H1 (cell line): Measurements from ENCODE around the gene GAS7. TPM values are rescaled to one million over a fixed set of nuclear protein-coding genes. Genes with fewer than 3 reads are reported as not detected.

ENCODE experiments used
- CTCF ChIA-PET: fragments of 300-600 bp; sonication (Branson Sonifier 250); formaldehyde crosslinking; loops from one replicate; lab custom pipeline; 2021; ENCODE audit not compliant: partially characterized antibody; lab: Charles Lee
- POLR2A ChIA-PET: fragments of 300-600 bp; sonication (Branson Sonifier 250); formaldehyde crosslinking; loops from one replicate; lab custom pipeline; 2021; ENCODE audit warnings: inconsistent platforms; ENCODE audit not compliant: partially characterized antibody; lab: Charles Lee
- DNase-seq, 2 experiments: peaks; one replicate each; pipeline versions ENCODE4 v3.0.0 to v3.0.0-alpha.2; 2010 to 2022; ENCODE audit warnings: low spot score in 2 of 2, low read depth in 1 of 2, mixed read lengths in 1 of 2
- FAIRE-seq: peaks from 2 replicates; lab custom pipeline; 2011; peaks lifted over from hg19 to GRCh38; lab: Jason Lieb, UNC
- H2AFZ ChIP-seq: 2 replicates; pipeline ENCODE4 v1.8.1; 2012; ENCODE audit warnings: low read length, inconsistent platforms
- H2AK5ac ChIP-seq: 2 replicates; pipeline ENCODE4 v1.6.1; 2013; ENCODE audit warnings: low read depth, low read length
- H2BK120ac ChIP-seq: replicated peaks from 2 replicates; pipeline ENCODE3; 2013; ENCODE audit warnings: low read depth, low read length, inconsistent platforms
- H2BK12ac ChIP-seq: 2 replicates; pipeline ENCODE4 v1.6.1; 2013; ENCODE audit warnings: low read depth, low read length
- H2BK15ac ChIP-seq: 2 replicates; pipeline ENCODE4 v1.6.1; 2013; ENCODE audit warnings: low read length
- H2BK20ac ChIP-seq: 2 replicates; pipeline ENCODE4 v1.6.1; 2013; ENCODE audit warnings: low read length
- H2BK5ac ChIP-seq: 2 replicates; pipeline ENCODE4 v1.6.1; 2013; ENCODE audit warnings: low read depth, low read length
- H3K14ac ChIP-seq: 2 replicates; pipeline ENCODE4 v1.6.1; 2013; ENCODE audit warnings: inconsistent platforms; ENCODE audit not compliant: insufficient read length
- H3K18ac ChIP-seq: 2 replicates; pipeline ENCODE4 v1.6.1; 2013; ENCODE audit warnings: low read length; ENCODE audit errors: extremely low read depth
- H3K23ac ChIP-seq: 2 replicates; pipeline ENCODE4 v1.6.1; 2013; ENCODE audit warnings: inconsistent platforms; ENCODE audit not compliant: insufficient read length
- H3K23me2 ChIP-seq: 2 replicates; pipeline ENCODE4 v1.6.1; 2013; ENCODE audit warnings: low read depth, low read length
- H3K27ac ChIP-seq: 2 replicates; pipeline ENCODE4 v1.6.1; 2011; ENCODE audit warnings: low read depth, low read length, inconsistent platforms
- H3K27me3 ChIP-seq, 4 experiments: replicated peaks in 1 of 4; 1 replicate in 1 of 4; 2 replicates in 3 of 4; pipeline versions ENCODE4 v1.6.1 to v1.8.1; 2011 to 2013; ENCODE audit warnings: low read length in 3 of 4, mild to moderate bottlenecking in 3 of 4, inconsistent platforms in 2 of 4, mixed read lengths in 2 of 4, moderate library complexity in 1 of 4; ENCODE audit not compliant: control insufficient read depth in 3 of 4, insufficient read depth in 3 of 4; ENCODE audit errors: extremely low read depth in 1 of 4
- H3K36me3 ChIP-seq, 4 experiments: 2 replicates each; pipeline versions ENCODE4 v1.6.1 to v1.8.1; 2011 to 2013; ENCODE audit warnings: mild to moderate bottlenecking in 4 of 4, low read length in 3 of 4, moderate library complexity in 2 of 4, control low read depth in 1 of 4, inconsistent platforms in 1 of 4; ENCODE audit not compliant: insufficient read depth in 4 of 4, control insufficient read depth in 2 of 4
- H3K4ac ChIP-seq: replicated peaks from 2 replicates; pipeline ENCODE3; 2013; ENCODE audit warnings: low read length, low read depth, mixed read lengths, inconsistent platforms; ENCODE audit not compliant: insufficient read length
- H3K4me1 ChIP-seq, 4 experiments: replicated peaks in 1 of 4; 1 replicate in 1 of 4; 2 replicates in 3 of 4; pipeline versions ENCODE4 v1.6.1 to v1.8.1; 2011 to 2013; ENCODE audit warnings: low read length in 3 of 4, inconsistent platforms in 2 of 4, mixed read lengths in 1 of 4; ENCODE audit not compliant: insufficient read depth in 4 of 4, control insufficient read depth in 3 of 4
- H3K4me2 ChIP-seq, 2 experiments: 2 replicates each; pipeline versions ENCODE4 v1.6.1 to v1.8.1; 2011 to 2013; ENCODE audit warnings: low read depth in 2 of 2, low read length in 2 of 2, control low read depth in 1 of 2, inconsistent platforms in 1 of 2, mild to moderate bottlenecking in 1 of 2; ENCODE audit not compliant: insufficient read depth in 1 of 2
- H3K4me3 ChIP-seq, 4 experiments: fragments of 200-600, 300-600 bp in 1 of 4; sonication (generic), shearing (Covaris generic), sonication (Bioruptor Twin) in 1 of 4; 2 replicates each; pipeline versions ENCODE4 v1.5.1 to v1.8.1; 2011 to 2016; ENCODE audit warnings: low read length in 4 of 4, low read depth in 3 of 4, control low read depth in 2 of 4, inconsistent platforms in 2 of 4, mild to moderate bottlenecking in 2 of 4, mixed read lengths in 1 of 4, moderate library complexity in 1 of 4; ENCODE audit not compliant: insufficient read depth in 2 of 4; ENCODE audit errors: extremely low read depth in 1 of 4
- H3K56ac ChIP-seq: replicated peaks from 2 replicates; pipeline ENCODE3; 2013; ENCODE audit warnings: low read depth, mild to moderate bottlenecking, mixed read lengths, low read length, inconsistent platforms; ENCODE audit not compliant: insufficient read length
- H3K79me1 ChIP-seq: 2 replicates; pipeline ENCODE4 v1.6.1; 2013; ENCODE audit warnings: low read depth, low read length, control low read depth
- H3K79me2 ChIP-seq, 2 experiments: 2 replicates each; pipeline versions ENCODE4 v1.6.1 to v1.8.1; 2012 to 2013; ENCODE audit warnings: low read length in 2 of 2, mild to moderate bottlenecking in 2 of 2, inconsistent platforms in 1 of 2; ENCODE audit not compliant: insufficient read depth in 2 of 2, control insufficient read depth in 1 of 2
- H3K9ac ChIP-seq, 4 experiments: replicated peaks in 1 of 4; 1 replicate in 1 of 4; 2 replicates in 3 of 4; pipeline versions ENCODE4 v1.6.1 to v1.8.1; 2011 to 2013; ENCODE audit warnings: low read depth in 3 of 4, low read length in 3 of 4, control low read depth in 2 of 4, mild to moderate bottlenecking in 2 of 4, moderate library complexity in 2 of 4, inconsistent platforms in 1 of 4; ENCODE audit errors: extremely low read depth in 1 of 4
- H3K9me3 ChIP-seq, 2 experiments: 2 replicates each; pipeline versions ENCODE4 v1.6.1 to v1.8.1; 2012 to 2013; ENCODE audit warnings: mild to moderate bottlenecking in 2 of 2, moderate library complexity in 2 of 2, control low read depth in 1 of 2, inconsistent platforms in 1 of 2, low read depth in 1 of 2, low read length in 1 of 2, mixed read lengths in 1 of 2; ENCODE audit not compliant: insufficient read depth in 2 of 2
- H4K20me1 ChIP-seq, 2 experiments: replicated peaks in 1 of 2; 2 replicates each; pipeline versions ENCODE3 to v1.8.1; 2011 to 2013; ENCODE audit warnings: inconsistent platforms in 2 of 2, low read length in 2 of 2, mild to moderate bottlenecking in 1 of 2; ENCODE audit not compliant: insufficient read depth in 2 of 2, control insufficient read depth in 1 of 2
- H4K5ac ChIP-seq: 2 replicates; pipeline ENCODE4 v1.6.1; 2013; ENCODE audit warnings: low read length, low read depth, mixed read lengths, inconsistent platforms; ENCODE audit not compliant: insufficient read length
- H4K8ac ChIP-seq: 2 replicates; pipeline ENCODE4 v1.8.0; 2013; ENCODE audit warnings: mild to moderate bottlenecking, moderate library complexity, low read length, inconsistent platforms; ENCODE audit not compliant: insufficient read depth; ENCODE audit errors: extremely low read depth
- H4K91ac ChIP-seq: replicated peaks from 2 replicates; pipeline ENCODE3; 2013; ENCODE audit warnings: low read length, mixed read lengths, inconsistent platforms; ENCODE audit not compliant: insufficient read length
- KDM5A ChIP-seq: fragments of 200-600 bp; IDR thresholded peaks from 2 replicates; pipeline ENCODE4 v1.7.1; 2012; ENCODE audit warnings: mild to moderate bottlenecking, low read length, inconsistent platforms, mixed read lengths
- WGBS, 2 experiments: shearing (Covaris generic) in 1 of 2; methylation state at CpG; one replicate each; pipeline versions ENCODE4 v1.1.6 to v1.1.7; 2013 to 2015; ENCODE audit warnings: low lambda C conversion rate in 2 of 2, mixed read lengths in 2 of 2, inconsistent platforms in 1 of 2, low coverage in 1 of 2, missing lambda C conversion rate in 1 of 2; ENCODE audit not compliant: insufficient replicate concordance in 2 of 2, insufficient coverage in 1 of 2, insufficient read length in 1 of 2; ENCODE audit errors: extremely low coverage in 1 of 2, missing lambda C conversion rate in 1 of 2; 5-methylcytosine and 5-hydroxymethylcytosine counted together
- polyA plus RNA-seq, 7 experiments: library from polyadenylated mRNA; depleted of rRNA in 3 of 7; stranded (reverse) in 5 of 7; unstranded in 2 of 7; fragments of >200 nt in 5 of 7; fragments of 200-250 nt in 2 of 7; gene quantifications; 1 replicate in 5 of 7; 2 replicates in 1 of 7; 4 replicates in 1 of 7; pipeline versions ENCODE4 v1.2.1 to v1.2.3, GENCODE V29; 2011 to 2013; ENCODE audit warnings: missing spikeins in 2 of 7, mixed read lengths in 2 of 7
- total RNA-seq: library from RNA; stranded (reverse); fragmentation: NEBNext Ultra II Directional; extraction: Animal tissue kit (Norgen Biotek cat#: 25700); gene quantifications from 2 replicates; pipeline ENCODE4 v1.2.1, GENCODE V29; 2021

Gene GAS7
- total and polyA plus RNA-seq, 2 of the 8 experiments (the other 6 are each of a cell fraction or from before 2014, with no cell fraction given), result 5.0 to 14.5 TPM

DNA sequence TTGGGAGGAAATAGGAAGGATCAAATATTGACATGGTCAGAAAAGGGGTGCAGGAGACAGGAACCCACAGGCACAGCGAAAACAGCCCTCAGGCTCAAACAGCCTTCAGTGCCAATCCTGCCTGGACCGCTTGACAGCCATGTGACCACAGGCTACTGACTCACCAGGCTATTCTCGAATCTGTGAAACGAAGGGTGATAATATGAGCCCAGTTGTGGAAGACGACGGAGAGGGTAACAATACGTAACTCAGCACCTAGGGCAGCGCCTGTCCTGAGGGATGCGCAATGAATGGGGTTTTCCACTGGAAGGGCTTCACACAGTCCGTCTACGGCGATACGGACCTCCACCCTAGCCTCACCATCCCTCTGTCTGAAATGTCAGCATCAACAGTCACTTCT lies 176.0 kb downstream of the GAS7 start:
- no peak overlapping the region for H4K5ac ChIP-seq
- no peaks in the 10 kb centered on the region for H3K79me2 ChIP-seq
- H3K4me3 ChIP-seq, result no peak overlapping the region
- no peak overlapping the region for H2AK5ac ChIP-seq
- H2BK15ac ChIP-seq, result no peak overlapping the region
- no peak overlapping the region for H3K23ac ChIP-seq
- no peak overlapping the region for H2BK5ac ChIP-seq
- no peaks in the 10 kb centered on the region for H3K27me3 ChIP-seq
- H3K23me2 ChIP-seq, result no peaks in the 10 kb centered on the region
- no peak for DNase-seq
- no peak overlapping the region for H2BK20ac ChIP-seq
- H2AFZ ChIP-seq, result no peak overlapping the region
- H3K27ac ChIP-seq, result no peak overlapping the region
- H3K36me3 ChIP-seq, result no peaks in the 10 kb centered on the region
- no peak overlapping the region; the same call in 1 of the 2 replicates for H4K8ac ChIP-seq
- no peaks in the 10 kb centered on the region for H3K79me1 ChIP-seq
- no peaks in the 10 kb centered on the region for H3K9me3 ChIP-seq
- peaks cover 0 to 4% of the 10 kb centered on the region in 2 experiments for H4K20me1 ChIP-seq
- no peak overlapping the region for H3K4ac ChIP-seq
- H3K4me1 ChIP-seq, result peaks cover 1 to 16% (median 5%) of the 10 kb centered on the region in 4 experiments; a peak in 6 of 7 replicates
- H4K91ac ChIP-seq, result no peak overlapping the region
- no peak overlapping the region for H2BK12ac ChIP-seq
- POLR2A ChIA-PET, result no interaction called here
- FAIRE-seq, result no peak
- no peak overlapping the region for H3K56ac ChIP-seq
- CTCF ChIA-PET, result no interaction called here
- no peak overlapping the region for H3K4me2 ChIP-seq
- no peak overlapping the region for H3K18ac ChIP-seq
- no peak for TF ChIP-seq KDM5A
- WGBS, 2 experiments, result 88% methylated on average over 13 of the region's 13 CpGs; no CpG with 5 or more reads in 1 of the 2 experiments
- H2BK120ac ChIP-seq, result no peak overlapping the region
- H3K14ac ChIP-seq, result no peak overlapping the region
- H3K9ac ChIP-seq, result no peak overlapping the region
